SK-N-SH treated with all-trans-retinoic acid at 6 μM for 48 hours (cell line): ENCODE results near the gene ICA1.

Experiments used
- ESRRG ChIP-seq: fragments of 250-450 bp; sonication (Bioruptor Pico); IDR thresholded peaks from 2 replicates; pipeline ENCODE4 v1.6.1; 2021; ENCODE audit warnings: mild to moderate bottlenecking
- GLIS3 ChIP-seq: fragments of 250-450 bp; sonication (Bioruptor Pico); IDR thresholded peaks from 2 replicates; pipeline ENCODE4 v1.5.0; 2020; ENCODE audit warnings: mild to moderate bottlenecking, moderate library complexity

- no peak for TF ChIP-seq GLIS3 (CRISPR knock-in tag)
- TF ChIP-seq ESRRG (CRISPR knock-in tag): no peak
These were observed 6.0 kb downstream of the ICA1 start for GRCh38 chr7:8255680-8256655.
